H1 (cell line): Measurements from ENCODE around the gene DNLZ. TPM values are rescaled to one million over a fixed set of nuclear protein-coding genes. Genes with fewer than 3 reads are reported as not detected.

ENCODE experiments used
- MAFK ChIP-seq: IDR thresholded peaks from 2 replicates; pipeline ENCODE4 v1.6.1; 2012; ENCODE audit warnings: low read depth, mild to moderate bottlenecking, improper control_type of control experiment, low read length
- TAF1 ChIP-seq: IDR thresholded peaks from 2 replicates; pipeline ENCODE4 v1.6.1; 2011; ENCODE audit warnings: mild to moderate bottlenecking, low read depth, low read length
- polyA plus RNA-seq, 7 experiments: library from polyadenylated mRNA; depleted of rRNA in 3 of 7; stranded (reverse) in 5 of 7; unstranded in 2 of 7; fragments of >200 nt in 5 of 7; fragments of 200-250 nt in 2 of 7; gene quantifications; 1 replicate in 5 of 7; 2 replicates in 1 of 7; 4 replicates in 1 of 7; pipeline versions ENCODE4 v1.2.1 to v1.2.3, GENCODE V29; 2011 to 2013; ENCODE audit warnings: missing spikeins in 2 of 7, mixed read lengths in 2 of 7
- total RNA-seq: library from RNA; stranded (reverse); fragmentation: NEBNext Ultra II Directional; extraction: Animal tissue kit (Norgen Biotek cat#: 25700); gene quantifications from 2 replicates; pipeline ENCODE4 v1.2.1, GENCODE V29; 2021

Gene DNLZ
- total and polyA plus RNA-seq, 2 of the 8 experiments (the other 6 are each of a cell fraction or from before 2014, with no cell fraction given), result 11.6 to 17.9 TPM

- no peak for TF ChIP-seq MAFK
- TF ChIP-seq TAF1, result no peak
Observed at GRCh38 chr9:136394312-136395019, 30.9 kb upstream of the DNLZ start (continued).
